PC-3 (cell line): ENCODE results near the gene POLR2C.

Source experiments
- CTCF ChIP-seq: fragments of 300-600 bp; sonication (generic); conservative IDR thresholded peaks from 2 replicates; pipeline ENCODE4 v1.5.1; 2017; ENCODE audit warnings: antibody characterized with exemption, low read depth, mild to moderate bottlenecking, low read length
- EZH2 ChIP-seq: fragments of 300-600 bp; sonication (generic); IDR thresholded peaks from one replicate; pipeline ENCODE4 v1.6.1; 2017; ENCODE audit warnings: antibody characterized with exemption, mild to moderate bottlenecking, low read length; ENCODE audit not compliant: unreplicated experiment

- TF ChIP-seq CTCF, result no peak
- TF ChIP-seq EZH2, result no peak
These were observed 50.0 kb downstream of the POLR2C start for GRCh38 chr16:57512296-57513001.
